Activated CD8-positive, alpha-beta memory T cell treated with anti-CD3 and anti-CD28 coated beads for 24 hours (primary cell): Measurements from ENCODE around the gene PLCB1.

Experiments
- DNase-seq: peaks from one replicate; pipeline ENCODE4 v3.0.0-alpha.2; 2020

PLCB1 gene

DNA sequence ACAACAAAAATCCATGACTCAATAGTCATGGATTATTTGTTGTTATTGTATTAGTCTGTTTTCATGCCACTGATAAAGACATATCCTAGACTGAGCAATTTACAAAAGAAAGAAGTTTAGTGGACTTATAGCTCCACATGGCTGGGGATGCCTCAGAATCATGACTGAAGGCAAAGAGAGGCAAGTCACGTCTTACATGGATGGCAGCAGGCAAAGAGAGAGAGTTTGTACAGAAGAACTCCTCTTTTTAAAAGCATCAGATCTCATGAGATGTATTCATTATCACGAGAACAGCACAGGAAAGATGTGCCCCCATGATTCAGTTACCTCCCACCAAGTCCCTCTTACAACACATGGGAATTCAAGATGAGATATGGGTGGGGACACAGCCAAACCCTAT is 792.5 kb downstream of the PLCB1 start:
- DNase-seq: no peak

- DNase-seq: no peak
Measured at GRCh38 chr20:8930726-8931125, 798.7 kb downstream of the PLCB1 start.

GRCh38 chr20:8932192-8933165 is 800.4 kb downstream of the PLCB1 start:
- DNase-seq: no peak

DNA sequence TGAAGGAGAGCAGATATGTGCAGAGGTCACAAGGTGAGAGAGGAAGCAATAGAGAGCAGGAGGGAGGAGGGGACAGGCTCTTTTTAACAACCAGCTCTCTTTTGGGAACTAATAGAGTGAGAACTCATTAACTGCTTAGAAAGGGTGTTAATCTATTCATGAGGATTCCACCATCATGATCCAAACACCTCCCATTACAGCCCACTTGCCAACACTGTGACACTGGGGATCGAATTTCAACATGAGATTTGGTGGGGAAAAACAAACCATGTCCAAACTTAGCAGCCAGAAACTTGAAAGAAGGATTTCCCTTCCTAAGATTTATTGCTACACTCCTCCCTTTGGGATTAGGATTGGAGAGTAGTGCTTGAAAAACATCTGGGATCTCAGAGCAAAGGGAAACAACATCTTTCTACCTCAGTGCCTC is 801.3 kb downstream of the PLCB1 start:
- no peak for DNase-seq

DNA sequence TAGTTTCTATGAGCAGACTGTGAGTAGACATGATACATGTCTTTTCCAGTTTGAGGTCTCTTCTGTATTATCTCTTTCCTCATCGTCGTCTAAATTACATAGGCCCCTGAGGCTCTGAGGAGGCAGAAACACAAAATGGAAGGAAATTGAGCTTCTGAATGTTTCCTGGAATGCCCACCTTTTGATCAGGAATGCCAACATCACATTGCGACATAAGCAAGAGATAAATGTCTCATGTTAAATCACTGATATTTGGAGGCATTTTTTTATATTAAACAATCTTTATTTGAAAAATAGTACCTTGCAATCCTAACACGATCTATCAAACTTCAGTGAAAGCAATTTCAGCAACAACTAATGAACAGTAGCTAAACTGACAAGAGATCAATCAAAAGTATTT is 802.3 kb downstream of the PLCB1 start:
- DNase-seq: no peak
